ENCODE measurements around the gene ARAF.

DNA sequence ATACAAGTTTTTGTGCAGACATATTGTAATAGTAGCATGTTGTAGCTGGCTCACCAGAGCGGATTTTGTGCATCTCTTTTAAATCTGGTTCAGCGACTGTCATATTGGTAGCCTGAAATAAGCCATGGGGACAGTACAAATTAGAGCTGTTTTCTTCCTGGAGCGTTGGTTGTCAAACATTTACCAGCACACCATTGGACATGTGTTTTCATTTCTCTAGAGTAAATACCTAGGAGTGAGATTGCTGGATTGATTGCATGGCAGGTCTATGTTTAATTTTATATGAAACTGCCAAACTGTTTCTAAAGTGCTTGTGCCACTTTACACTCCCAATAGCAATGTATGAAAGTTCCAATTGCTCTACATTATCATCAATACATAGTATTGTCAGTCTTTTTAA, 2.6 kb upstream of the ARAF start:
- no peak for TF ChIP-seq POLR2A (IDR thresholded peaks at IDR 0.05; ENCODE audit: low read depth, low read length)
- no peak for TF ChIP-seq POLR2AphosphoS5 (IDR thresholded peaks at IDR 0.05; ENCODE audit: low read depth, low read length)
- TF ChIP-seq TAF1 (IDR thresholded peaks at IDR 0.05; ENCODE audit: borderline replicate concordance, low read depth, low read length) = no peak

Measured in GM12892 (cell line).